ENCODE measurements around the gene ETV6. TPM values are rescaled to one million over a fixed set of nuclear protein-coding genes. Genes with fewer than 3 reads are reported as not detected.

Gene ETV6
- total RNA-seq, 6 donors from 2014 or later = 22.2 to 93.2 (median 37.5) TPM

DNA sequence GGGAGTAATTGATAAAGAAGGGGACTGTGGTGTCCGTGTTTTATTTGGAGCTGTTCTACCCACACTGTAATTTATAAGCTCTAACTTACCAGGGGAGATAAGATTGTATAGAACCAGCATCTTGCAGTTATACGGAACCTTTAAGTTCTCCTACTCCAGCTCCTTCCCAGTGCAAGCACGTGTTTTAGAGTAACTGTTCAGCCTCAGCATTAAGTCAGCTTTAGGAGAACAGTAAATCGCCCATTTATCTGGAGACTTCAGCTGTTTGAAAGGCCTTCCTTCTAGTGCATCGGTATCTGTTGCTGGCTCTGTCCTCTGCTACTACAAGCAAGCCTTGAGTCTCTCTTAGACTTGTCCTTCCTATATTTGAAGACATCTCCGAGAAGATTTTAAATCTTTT, 95.6 kb downstream of the ETV6 start:
- ATAC-seq (ENCODE audit: low FRiP score in 2 of 2) = no peak
- H3K27ac ChIP-seq = no peak overlapping the region
- no peaks in the 10 kb centered on the region for H3K36me3 ChIP-seq
- TF ChIP-seq POLR2AphosphoS5 (IDR thresholded peaks at IDR 0.05) (no peak), EP300 (IDR thresholded peaks at IDR 0.05) (no peak), POLR2A (IDR thresholded peaks at IDR 0.05) (no peak), CTCF (IDR thresholded peaks at IDR 0.05) (no peak)
- H3K4me1 ChIP-seq = peaks cover 22 to 48% (median 40%) of the 10 kb centered on the region in 4 donors
- 80 to 85% methylated on average over 6 of the region's 6 CpGs for WGBS, 2 donors
- DNase-seq = no peak
- no peaks in the 10 kb centered on the region for H3K27me3 ChIP-seq
- H3K4me3 ChIP-seq = no peak overlapping the region
- H3K9me3 ChIP-seq = no peaks in the 10 kb centered on the region

GRCh38 chr12:11746024-11746771, 96.7 kb downstream of the ETV6 start:
- peak in 1 of 4 donors; percentile 16 for TF ChIP-seq EP300 (IDR thresholded peaks at IDR 0.05)
- TF ChIP-seq POLR2AphosphoS5 (IDR thresholded peaks at IDR 0.05) = peak in 1 of 2 donors; percentile 52
- TF ChIP-seq POLR2A (IDR thresholded peaks at IDR 0.05) = no peak
- TF ChIP-seq CTCF (IDR thresholded peaks at IDR 0.05) = no peak

DNA sequence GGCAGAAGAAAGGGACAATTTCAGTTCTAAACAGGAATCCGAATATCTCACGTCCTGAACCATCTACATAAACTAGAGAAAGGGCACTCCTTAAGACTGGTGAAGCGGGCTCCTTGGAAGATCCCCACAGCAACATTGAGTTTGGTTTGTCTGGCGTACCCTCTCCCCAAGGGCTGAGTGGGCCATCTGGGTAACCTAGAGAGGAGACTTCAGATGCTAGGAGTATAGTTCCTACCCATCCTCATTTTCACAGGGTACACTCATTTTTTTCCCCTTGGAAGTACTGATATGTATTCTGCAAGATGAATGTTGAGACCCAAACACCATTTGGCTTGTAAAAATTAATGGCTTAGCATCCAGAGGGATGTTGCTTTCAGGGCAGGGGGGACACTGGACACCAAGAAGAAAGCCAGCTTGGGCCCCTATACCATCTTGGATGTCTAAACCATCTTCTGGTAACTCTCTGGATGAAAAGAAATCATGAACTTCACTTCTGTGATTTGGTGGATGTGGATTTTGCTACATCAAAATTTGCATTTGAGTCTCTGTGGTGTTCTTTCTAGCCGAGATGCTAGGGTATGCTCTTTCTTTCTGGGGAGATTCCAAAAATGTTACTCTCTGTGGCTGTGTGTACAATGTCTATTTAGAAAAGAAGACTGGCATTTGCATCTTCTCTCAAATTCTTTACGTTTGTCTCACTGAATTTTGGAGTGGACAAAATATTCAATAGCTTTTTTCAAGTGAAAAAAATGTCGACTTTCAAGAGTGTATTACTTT, 97.7 kb downstream of the ETV6 start:
- Histone ChIP-seq H3K27me3 (no peaks in the 10 kb centered on the region), H3K27ac (peak overlapping the region in 1 of 4 donors; percentile 28), H3K4me3 (no peak overlapping the region), H3K4me1 (peaks cover 14 to 41% (median 30%) of the 10 kb centered on the region in 4 donors), H3K9me3 (no peaks in the 10 kb centered on the region), H3K36me3 (no peaks in the 10 kb centered on the region)
- DNase-seq = no peak
- ATAC-seq (ENCODE audit: low FRiP score in 2 of 2) = no peak
- WGBS, 2 donors = 81 to 88% methylated on average over 7 of the region's 7 CpGs
- no peak for TF ChIP-seq EP300 (IDR thresholded peaks at IDR 0.05)
- TF ChIP-seq POLR2A (IDR thresholded peaks at IDR 0.05) = no peak
- no peak for TF ChIP-seq CTCF (IDR thresholded peaks at IDR 0.05)
- TF ChIP-seq POLR2AphosphoS5 (IDR thresholded peaks at IDR 0.05) = no peak

More at GRCh38 chr12:11746024-11746771, 96.7 kb downstream of the ETV6 start:
- Histone ChIP-seq H3K4me3 (no peak overlapping the region), H3K27me3 (no peaks in the 10 kb centered on the region), H3K36me3 (no peaks in the 10 kb centered on the region), H3K9me3 (no peaks in the 10 kb centered on the region), H3K4me1 (peaks cover 19 to 46% (median 34%) of the 10 kb centered on the region in 4 donors), H3K27ac (peak overlapping the region in 2 of 4 donors; percentile 46 to 50)
- 47 to 66% methylated on average over 8 of the region's 8 CpGs for WGBS, 2 donors
- ATAC-seq (ENCODE audit: low FRiP score in 2 of 2) = peak in 1 of 2 donors; percentile 42
- no peak for DNase-seq

GRCh38 chr12:11747969-11748368, 98.5 kb downstream of the ETV6 start:
- DNase-seq (no peak), ATAC-seq (ENCODE audit: low FRiP score in 2 of 2) (no peak)
- Histone ChIP-seq H3K27me3 (no peaks in the 10 kb centered on the region), H3K4me3 (no peak overlapping the region), H3K4me1 (peaks cover 14 to 41% (median 32%) of the 10 kb centered on the region in 4 donors), H3K9me3 (no peaks in the 10 kb centered on the region), H3K36me3 (peaks cover 0 to under 1% (median 0%) of the 10 kb centered on the region in 4 donors), H3K27ac (no peak overlapping the region)
- TF ChIP-seq EP300 (IDR thresholded peaks at IDR 0.05) = no peak
- 43 to 60% methylated on average over 3 of the region's 3 CpGs for WGBS, 2 donors

GRCh38 chr12:11748903-11749302, 99.4 kb downstream of the ETV6 start:
- H3K27ac ChIP-seq = peak overlapping the region in 1 of 4 donors; percentile 38
- 94% methylated on average over 6 of the region's 6 CpGs for WGBS, 2 donors
- peaks cover 14 to 39% (median 30%) of the 10 kb centered on the region in 4 donors for H3K4me1 ChIP-seq
- no peak for TF ChIP-seq CTCF (IDR thresholded peaks at IDR 0.05)
- TF ChIP-seq POLR2A (IDR thresholded peaks at IDR 0.05) = no peak
- TF ChIP-seq POLR2AphosphoS5 (IDR thresholded peaks at IDR 0.05) = no peak
- TF ChIP-seq EP300 (IDR thresholded peaks at IDR 0.05) = no peak
- H3K36me3 ChIP-seq = peaks cover 0 to 10% (median 4%) of the 10 kb centered on the region in 4 donors
- H3K27me3 ChIP-seq = no peaks in the 10 kb centered on the region
- no peak overlapping the region for H3K4me3 ChIP-seq
- ATAC-seq (ENCODE audit: low FRiP score in 2 of 2) (no peak), DNase-seq (no peak)
- no peaks in the 10 kb centered on the region for H3K9me3 ChIP-seq

Measured in upper lobe of left lung (tissue), 6 donors.